HG03457 (cell line): Measurements from ENCODE around the gene RNFT2.

ENCODE experiments used
- ATAC-seq: cut with Tn5 transposase; IDR thresholded peaks from one replicate; pipeline ENCODE4 v1.9.1; 2021; ENCODE audit warnings: moderate number of reproducible peaks; ENCODE audit not compliant: unreplicated experiment

RNFT2 gene

DNA sequence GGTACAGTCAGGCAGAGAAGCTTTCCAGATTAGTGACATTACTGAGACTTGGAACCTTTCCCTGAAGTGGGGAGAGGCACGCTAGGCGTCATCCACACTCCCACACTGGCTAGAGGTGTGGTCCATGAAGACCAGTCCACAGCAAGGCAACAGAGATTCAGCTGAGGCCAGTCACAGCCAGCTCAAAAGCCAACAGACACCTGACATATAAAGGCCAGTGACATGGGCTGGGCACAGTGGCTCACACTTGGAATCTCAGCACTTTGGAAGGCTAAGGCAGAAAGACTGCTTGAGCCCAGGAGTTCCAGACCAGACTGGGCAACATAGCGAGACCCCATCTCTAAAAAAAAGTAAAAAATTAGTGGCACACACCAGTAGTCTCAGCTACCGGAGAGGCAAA is 132.2 kb downstream of the RNFT2 start:
- no peak for ATAC-seq

- no peak for ATAC-seq
These were observed 136.3 kb downstream of the RNFT2 start for GRCh38 chr12:116874324-116874995.

GRCh38 chr12:116876151-116876869 is 138.2 kb downstream of the RNFT2 start:
- ATAC-seq = no peak

- ATAC-seq = no peak
These were observed 140.7 kb downstream of the RNFT2 start for GRCh38 chr12:116878567-116879508.

- no peak for ATAC-seq
These were observed 141.5 kb downstream of the RNFT2 start for GRCh38 chr12:116879509-116880212.

DNA sequence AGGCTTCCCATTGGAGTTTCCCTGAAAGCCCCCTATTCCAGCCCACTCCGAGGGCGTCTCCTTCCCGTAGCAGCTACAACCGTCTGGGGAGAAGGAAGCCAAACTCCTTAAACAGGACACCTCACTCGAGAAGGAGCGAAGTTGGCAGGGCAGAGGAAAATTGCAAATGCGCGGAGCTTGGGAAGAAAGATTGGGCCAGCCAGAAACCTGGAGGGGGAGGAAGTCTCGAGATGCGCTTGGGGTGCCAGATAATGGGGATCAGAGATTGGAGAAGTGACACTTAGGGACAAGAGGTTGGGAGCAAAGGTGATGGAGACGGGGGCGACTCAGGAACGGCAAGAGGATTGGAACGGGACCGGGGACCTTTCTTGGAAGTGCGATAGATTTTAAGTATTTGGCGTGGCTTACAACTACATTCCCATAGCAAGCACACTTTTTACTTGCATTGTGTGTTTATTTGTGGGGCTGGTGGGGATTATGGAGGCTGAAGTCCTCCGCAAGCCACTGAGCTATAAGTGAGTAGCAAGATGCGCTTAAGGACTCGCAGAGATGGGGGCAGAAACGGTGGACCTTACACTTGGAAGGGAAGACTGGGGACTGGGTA is 142.2 kb downstream of the RNFT2 start:
- ATAC-seq = no peak

DNA sequence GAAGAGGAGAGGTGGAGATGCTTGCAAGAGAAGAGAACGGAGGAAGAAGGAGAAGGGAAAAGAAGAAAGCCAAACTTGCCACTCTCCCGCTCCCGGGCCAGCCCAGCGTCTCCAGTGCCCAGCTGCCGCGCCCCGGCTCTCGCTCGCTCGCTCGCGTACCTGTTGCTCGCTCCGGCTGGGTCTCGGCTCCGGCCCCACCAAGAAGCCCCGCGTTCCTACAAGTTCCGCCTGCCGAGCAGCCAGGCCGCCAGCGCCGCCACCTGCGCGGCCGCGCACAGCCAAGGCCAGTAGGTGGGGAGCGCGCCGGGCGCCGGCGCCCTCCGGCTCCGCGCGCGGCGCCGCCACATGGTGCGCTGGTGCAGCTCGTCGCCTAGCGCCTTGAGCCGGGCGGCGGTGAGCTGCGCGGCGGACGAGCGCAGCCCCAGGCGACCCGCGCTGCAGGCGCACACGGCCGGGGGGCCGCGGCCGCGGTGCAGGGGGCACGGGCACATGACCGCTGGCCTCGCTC is 142.8 kb downstream of the RNFT2 start:
- no peak for ATAC-seq

DNA sequence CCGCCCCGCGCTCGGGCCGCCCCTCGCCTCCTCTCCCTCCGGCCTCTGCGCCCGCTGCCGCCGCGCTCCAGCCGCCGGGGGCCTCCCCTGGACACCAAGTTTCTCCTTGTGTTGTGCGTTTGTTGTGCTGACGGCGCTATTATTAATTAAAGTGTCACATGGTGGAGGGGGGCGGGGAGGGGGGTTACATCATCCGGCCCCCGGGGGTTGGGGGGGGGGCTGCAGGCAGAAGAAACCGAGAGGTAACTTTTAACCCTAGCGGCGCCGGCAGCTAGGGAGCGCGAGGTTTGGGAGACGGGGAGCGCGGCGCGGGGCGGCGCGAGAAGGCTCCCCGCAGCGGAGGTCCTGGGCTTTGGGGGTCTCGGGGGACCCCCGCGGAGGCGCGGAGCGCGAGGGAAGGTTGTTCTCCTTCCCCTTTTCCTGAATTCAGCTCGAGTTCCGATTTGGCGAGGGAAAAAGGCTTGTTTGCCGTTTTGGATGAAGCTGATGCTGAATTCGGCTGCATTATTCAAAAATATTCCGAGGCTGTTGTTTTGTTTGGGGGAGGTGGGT is 143.3 kb downstream of the RNFT2 start, which contains the start of gene HRK:
TSS of gene HRK (minus strand) at position 117 of the 552 bp plus-strand sequence. CDS start 134 bp downstream, outside the sequence.
- no peak for ATAC-seq

GRCh38 chr12:116881877-116882507 is 143.9 kb downstream of the RNFT2 start:
- no peak for ATAC-seq

DNA sequence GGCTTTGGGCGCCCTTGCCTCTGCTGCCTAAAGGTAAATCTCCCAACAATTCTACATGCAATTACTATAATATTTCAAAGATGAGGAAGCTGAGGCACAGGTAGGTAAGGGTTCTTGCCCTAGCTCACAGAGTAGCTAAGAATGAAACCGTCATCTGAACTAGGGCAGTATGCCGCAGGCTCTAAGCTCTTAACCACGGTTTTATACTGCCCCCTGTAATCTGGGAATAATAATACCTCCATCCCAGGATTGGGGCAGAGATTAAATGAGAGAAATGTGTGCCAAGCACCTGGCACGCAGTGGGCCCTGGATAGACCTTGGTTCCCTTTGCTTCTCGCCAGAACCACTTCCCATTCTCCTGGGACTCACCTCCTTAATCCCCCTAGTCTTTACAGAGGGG is 144.6 kb downstream of the RNFT2 start:
- ATAC-seq = no peak

DNA sequence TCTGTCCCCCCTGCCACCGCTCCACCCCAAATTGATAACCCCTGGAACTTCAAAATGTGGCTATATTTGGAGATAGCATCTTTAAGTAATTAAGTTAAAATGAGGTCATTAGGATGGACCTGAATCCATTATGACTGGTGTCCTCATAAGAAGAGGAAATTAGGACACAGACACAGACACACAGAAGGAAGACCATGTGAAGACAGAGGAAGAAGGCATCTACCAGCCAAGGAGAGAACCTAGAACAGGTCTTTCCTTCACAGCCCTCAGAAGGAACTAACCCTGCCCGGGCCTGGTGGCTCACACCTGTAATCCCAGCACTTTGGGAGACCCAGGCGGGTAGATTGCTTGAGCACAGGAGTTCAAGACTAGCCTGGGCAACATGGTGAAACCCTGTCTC is 146.8 kb downstream of the RNFT2 start:
- no peak for ATAC-seq

GRCh38 chr12:116885491-116885890 is 147.4 kb downstream of the RNFT2 start:
- ATAC-seq = no peak

DNA sequence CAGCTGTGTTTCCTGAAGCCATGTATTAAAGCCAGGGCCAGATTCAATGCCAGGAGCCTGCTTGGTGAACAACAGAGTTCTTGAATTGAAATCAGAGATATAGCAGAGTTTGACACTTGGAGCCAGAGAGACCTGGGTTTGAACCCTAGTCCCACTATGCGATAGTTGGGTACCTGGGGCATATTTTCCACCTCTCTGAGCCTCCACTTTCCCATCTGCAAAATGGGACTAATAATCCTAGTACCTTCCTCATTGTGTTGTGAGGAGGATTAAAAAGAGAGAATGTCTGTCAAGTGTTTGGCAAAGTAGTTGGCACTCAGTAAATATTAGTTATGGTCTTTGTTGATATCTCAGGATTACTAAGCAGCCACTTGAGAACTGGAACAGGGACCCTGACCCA is 149.1 kb downstream of the RNFT2 start:
- ATAC-seq = no peak

DNA sequence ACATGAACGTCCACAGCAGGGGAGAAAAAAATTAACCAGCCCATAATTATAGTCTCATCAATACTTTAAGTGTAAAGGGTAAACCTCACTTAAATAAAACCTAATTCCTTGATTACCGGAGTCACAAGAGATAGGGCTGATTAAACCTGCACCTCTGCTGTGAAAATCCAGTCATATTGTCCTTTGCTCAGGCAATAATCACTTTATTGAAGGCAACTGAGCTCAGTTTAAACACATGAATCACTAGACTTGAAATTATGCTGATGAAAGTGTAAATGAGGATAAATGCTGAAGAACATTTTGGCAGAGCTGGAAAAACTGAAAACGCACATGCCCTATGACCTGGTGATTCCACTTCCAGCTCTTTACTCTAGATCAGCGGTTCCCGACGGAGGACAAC is 149.8 kb downstream of the RNFT2 start:
- no peak for ATAC-seq

DNA sequence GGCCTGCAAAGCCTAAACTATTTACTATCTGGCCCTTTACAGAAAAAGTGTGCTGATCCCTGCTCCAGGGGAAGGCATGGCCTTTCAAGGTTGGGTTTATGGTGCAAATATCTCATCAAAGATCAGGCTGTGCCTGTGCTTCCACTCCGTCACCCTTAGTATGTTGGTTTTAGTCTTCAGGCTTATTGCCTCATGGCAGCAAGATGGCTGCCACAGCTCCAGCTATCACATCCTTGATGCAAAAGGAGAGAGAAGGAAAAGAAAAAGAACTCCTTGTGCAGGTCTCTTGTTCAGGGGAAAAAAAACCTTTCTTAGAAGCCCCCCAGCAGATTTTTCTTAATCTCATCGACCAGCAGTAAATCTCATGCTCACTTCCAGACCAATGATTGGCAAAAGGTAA is 152.2 kb downstream of the RNFT2 start:
- no peak for ATAC-seq

GRCh38 chr12:116891019-116891418 is 152.9 kb downstream of the RNFT2 start:
- ATAC-seq = no peak

- no peak for ATAC-seq
These were observed 154.4 kb downstream of the RNFT2 start for GRCh38 chr12:116892349-116893140.

DNA sequence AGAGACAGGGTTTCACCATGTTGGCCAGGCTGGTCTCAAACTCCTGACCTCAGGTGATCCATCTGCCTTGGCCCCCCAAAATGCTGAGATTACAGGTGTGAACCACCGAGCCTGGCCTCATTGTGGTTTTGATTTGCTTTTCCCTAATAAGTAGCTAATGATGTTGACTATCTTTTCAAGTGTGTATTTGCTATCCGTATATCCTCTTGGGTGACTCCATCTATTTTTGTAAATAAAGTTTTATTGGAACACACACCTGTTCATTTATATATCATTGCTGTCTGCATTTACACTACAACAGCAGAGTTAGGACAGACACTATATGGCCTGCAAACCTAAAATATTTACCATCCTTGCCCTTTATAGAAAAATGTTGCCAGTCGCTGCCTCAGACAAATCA is 156.8 kb downstream of the RNFT2 start:
- no peak for ATAC-seq
